ENCODE data around the gene WFIKKN2.

WFIKKN2 gene

GRCh38 chr17:50808888-50809287 is 26.5 kb upstream of the WFIKKN2 start:
- DNase-seq, result no peak

- DNase-seq, result no peak
These were observed 21.8 kb upstream of the WFIKKN2 start for GRCh38 chr17:50813583-50813982.

DNA sequence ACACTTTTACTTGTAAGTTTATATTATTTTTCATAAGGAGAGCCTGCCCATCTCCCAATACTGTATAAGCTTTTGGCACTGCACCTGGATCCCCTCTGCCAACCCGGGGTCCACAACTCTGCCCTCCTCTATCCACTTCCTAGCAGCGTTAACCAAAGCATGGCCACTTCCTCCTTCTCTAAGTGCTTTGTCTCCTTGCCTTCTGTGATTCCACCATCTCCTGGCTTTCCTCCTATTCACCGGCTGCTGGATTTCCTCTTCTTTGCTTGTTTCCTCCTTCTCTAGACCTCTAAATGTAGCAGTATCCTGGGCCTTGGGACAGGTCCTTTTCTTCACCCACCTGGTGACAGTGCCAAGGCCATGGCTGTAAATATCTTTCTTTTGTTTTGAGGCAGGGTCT is 20.0 kb upstream of the WFIKKN2 start:
- DNase-seq, result no peak

- DNase-seq, result no peak
These were observed 19.1 kb upstream of the WFIKKN2 start for GRCh38 chr17:50816271-50816670.

DNA sequence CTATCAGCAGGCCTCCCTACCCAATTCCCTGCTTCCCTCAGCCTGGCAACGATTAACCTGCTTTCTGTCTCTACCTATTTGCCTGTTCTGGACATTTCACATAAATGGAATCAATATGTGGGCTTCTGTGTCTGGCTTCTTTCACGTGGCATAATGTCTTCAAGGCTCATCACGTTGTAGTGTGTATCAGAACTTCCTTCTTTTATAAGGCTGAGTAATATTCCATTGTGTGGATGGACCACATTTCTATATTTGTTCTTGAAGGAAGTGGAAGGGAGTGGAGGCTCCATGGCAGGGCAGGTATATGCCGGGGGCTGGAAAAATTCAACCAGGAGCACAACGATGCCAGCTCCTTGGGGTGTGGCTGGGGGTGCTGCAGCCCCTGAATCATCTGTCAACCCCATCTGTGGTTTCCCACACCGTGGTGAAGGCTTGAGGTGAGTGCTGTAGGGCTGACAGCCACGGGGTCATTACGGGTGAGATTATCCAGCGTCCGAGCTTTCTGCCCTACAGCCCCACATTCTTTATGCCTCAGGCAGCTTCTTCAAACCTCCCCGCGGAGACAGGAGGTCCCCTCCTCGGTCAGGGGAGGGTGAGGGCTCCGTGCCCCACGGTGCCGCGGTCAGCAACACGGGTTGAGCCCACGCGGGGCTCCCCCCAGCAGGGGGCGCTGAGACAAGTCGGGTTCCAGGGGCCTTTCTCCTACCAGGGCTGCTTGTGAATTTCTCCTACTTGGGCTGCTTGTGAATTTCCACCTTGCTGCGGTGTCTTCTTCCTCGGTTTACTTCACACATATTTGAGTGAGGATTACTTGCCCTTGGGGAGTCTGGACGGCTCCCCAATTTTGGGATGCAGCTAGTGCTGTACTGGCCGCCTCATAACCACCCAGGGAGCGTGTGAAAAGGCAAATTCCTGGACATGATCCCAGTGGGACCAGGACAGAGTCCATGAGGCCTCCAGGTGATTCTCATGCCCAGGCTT is 18.3 kb upstream of the WFIKKN2 start:
- DNase-seq, result peak; percentile 72

GRCh38 chr17:50817838-50818237 is 17.5 kb upstream of the WFIKKN2 start:
- no peak for DNase-seq

DNA sequence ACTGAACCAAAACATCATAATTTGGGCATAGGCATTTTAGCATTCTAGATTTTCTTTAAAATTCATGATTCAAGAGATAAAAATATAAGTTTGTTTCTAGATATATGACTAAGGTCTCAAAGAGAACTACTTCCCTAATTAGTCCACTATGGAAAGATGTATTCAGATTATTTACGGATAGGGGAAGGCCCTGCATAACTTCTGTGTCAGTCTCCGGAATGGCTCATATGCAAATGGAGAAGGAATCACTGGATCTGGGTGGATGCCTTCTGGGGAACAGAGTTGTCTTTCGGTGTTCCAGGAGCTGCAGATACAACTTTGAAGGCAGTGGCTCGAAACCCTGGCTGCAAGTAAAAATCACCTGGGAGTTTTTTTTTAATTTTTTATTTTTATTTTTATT is 17.1 kb upstream of the WFIKKN2 start:
- no peak for DNase-seq

DNA sequence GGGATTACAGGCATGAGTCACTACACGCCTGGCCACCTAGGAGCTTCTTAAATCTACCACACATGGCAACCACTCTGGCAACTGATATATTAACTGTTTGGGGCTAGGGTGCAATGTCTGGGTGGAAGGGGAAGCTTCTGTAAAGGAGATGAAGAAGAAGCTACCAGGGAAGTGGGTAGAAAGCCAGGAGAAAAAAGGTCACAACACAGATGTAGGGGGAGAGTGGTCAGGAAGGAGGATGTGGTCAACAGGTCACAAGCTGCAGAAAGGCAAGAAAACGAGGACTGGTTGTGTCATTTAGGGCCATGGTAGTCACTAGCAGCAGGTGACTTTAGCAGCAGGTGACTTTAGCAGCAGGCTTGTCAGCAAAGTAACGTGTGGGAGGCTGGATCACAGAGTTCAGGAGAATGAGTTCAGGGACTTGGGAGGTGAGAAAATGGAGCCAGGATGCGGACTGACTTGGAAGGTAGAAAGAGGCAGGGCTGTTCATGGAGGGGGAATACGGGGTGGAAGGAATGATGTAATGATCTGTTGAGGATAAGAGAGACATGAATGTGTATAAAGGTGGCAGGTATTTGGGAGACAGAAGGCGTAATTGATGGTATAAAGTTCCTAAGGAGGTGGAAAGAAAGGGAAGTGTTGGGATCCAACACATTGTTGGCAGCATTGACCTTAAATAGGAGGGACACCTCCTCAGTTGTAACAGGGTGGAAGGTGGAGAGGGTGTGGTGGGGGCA is 16.3 kb upstream of the WFIKKN2 start:
- no peak for DNase-seq

- no peak for DNase-seq
These were observed 14.7 kb upstream of the WFIKKN2 start for GRCh38 chr17:50820651-50821050.

GRCh38 chr17:50822550-50822949 is 12.8 kb upstream of the WFIKKN2 start:
- DNase-seq, result no peak

GRCh38 chr17:50824429-50824828 is 11.0 kb upstream of the WFIKKN2 start:
- DNase-seq, result no peak

- no peak for DNase-seq
These were observed 10.2 kb upstream of the WFIKKN2 start for GRCh38 chr17:50825188-50825587.

DNA sequence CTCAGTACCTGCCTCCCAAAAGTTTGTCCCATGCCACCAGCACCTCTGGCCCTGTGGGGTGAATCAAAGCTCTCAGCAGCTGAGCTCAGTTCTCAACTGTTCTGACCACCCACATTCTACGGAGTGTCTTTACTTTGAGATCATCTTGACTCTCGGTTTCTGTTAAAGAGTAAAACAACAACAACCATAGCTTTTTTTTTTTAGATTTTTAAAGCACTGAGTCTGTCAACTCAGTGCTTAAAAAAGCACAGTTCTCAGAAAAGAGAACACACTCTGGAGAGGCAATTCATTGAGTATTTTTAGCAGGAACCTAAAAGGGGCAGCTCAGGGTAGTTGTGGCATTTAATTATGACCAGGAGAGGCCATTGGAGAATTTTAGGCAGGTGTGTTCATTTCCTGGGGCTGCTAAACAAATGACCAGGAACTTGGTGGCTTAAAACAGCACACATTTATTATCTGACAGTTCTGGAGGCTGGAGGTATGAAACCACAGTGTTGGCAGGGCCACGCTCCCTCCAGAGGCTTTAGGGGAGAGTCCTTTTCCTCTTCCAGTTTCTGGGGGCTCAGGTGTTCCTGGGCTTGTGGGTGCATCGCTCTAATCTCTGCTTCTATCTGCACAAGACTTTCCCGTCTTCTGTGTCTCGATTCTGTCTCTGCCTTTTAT is 6.7 kb upstream of the WFIKKN2 start:
- DNase-seq, result no peak

DNA sequence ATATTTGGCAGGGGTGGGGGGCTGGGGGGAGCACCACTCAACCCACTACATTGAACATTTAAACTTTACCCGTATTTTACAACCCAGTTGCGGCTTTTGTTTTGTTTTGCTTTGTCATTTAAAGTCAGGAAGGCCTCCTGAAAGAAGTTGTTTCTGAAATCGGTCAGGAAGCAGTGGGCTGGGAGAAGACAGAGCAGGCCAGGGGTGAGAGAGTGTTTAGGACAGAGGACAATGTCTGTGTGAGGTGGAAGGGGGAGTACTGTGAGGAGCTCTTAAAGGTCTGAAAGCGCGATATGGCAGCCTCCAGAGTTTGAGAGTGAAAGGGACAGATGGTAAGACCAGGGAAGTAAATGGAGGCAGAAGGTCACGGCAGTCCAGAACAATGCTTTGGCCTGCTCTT is 6.1 kb upstream of the WFIKKN2 start:
- DNase-seq, result peak; percentile 40

GRCh38 chr17:50830352-50830751 is 5.0 kb upstream of the WFIKKN2 start:
- DNase-seq, result no peak

GRCh38 chr17:50830994-50831393 is 4.4 kb upstream of the WFIKKN2 start:
- no peak for DNase-seq

- DNase-seq, result peak; percentile 71
These were observed 3.9 kb upstream of the WFIKKN2 start for GRCh38 chr17:50831471-50831928.

DNA sequence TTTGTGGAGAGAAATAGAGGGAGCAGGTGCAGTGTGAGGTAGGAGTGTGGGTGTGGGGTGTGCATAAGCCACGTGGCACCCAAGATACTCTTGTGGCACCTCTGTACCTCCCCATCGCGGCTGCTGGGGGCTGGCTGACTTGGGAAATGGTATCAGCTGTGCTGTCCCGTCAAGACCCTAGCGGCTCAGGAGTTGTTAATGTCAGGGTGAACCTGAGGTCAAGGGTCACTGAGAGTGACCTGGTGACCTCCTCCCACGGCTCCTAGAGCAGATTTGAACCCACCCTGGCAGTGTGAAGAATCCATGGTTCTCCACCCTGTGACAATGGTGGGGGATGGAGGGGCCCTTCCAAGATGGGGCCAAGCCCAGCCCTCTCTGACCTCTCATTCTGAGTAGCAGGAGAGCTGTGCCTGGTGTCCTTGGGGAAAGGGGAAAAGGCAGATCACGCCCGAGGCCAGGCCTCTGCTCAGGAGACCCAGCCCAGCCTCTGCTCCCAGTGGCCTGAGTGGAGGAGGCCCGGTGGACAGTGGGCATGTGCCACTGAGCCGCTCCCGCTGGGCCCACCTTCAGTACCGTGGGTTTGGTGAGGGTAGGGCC is 3.0 kb upstream of the WFIKKN2 start:
- DNase-seq, result no peak

GRCh38 chr17:50832864-50833381 is 2.5 kb upstream of the WFIKKN2 start:
- DNase-seq, result no peak

- no peak for DNase-seq
These were observed 1.6 kb upstream of the WFIKKN2 start for GRCh38 chr17:50833510-50834428.
